Measurements from ENCODE around the gene MCEMP1.

GRCh38 chr19:7698583-7698982 lies 21.7 kb downstream of the MCEMP1 start:
- no peak for TF ChIP-seq CTCF (IDR thresholded peaks at IDR 0.05; ENCODE audit: poor library complexity)
- no peak for TF ChIP-seq EZH2phosphoT487 (IDR thresholded peaks at IDR 0.05; ENCODE audit: low read depth, severe bottlenecking, unreplicated experiment)
- TF ChIP-seq EZH2 (IDR thresholded peaks at IDR 0.05; ENCODE audit: borderline replicate concordance) = no peak
